Renal cortical epithelial cell (primary cell): ENCODE measurements around the gene CDH4. TPM values are rescaled to one million over a fixed set of nuclear protein-coding genes. Genes with fewer than 3 reads are reported as not detected.
A peak's percentile ranks its signal among the peaks of the same experiment; 100 is the strongest.

Source experiments
- DNase-seq: peaks from one replicate; pipeline ENCODE4 v3.0.0-alpha.2; 2011; ENCODE audit warnings: low read depth
- total RNA-seq: library from RNA; depleted of rRNA; stranded (reverse); fragments of >200 nt; gene quantifications from 2 replicates; pipeline ENCODE4 v1.2.3, GENCODE V29; 2014

The CDH4 gene
- total RNA-seq, 1 donor from 2014 or later = 6.4 TPM

DNA sequence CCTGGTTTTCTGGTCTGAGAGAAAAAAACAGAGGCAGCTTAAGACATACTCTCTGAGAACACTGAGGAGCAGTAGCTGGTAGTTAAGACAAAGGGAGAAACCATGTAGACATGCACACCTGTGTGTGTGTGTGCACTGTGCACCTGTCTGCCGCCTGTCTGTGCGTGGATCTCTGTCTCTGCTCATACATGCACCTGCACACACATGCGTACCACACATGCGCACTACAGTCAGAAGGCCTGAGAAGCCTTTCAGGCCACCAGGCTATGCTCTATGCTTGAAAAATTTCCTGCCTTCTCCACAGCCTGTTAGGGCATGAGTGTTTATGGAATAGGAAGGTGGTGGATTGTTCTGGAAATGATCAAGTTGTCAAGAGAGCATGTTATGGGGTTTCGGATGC, 103.5 kb downstream of the CDH4 start:
- no peak for DNase-seq

DNA sequence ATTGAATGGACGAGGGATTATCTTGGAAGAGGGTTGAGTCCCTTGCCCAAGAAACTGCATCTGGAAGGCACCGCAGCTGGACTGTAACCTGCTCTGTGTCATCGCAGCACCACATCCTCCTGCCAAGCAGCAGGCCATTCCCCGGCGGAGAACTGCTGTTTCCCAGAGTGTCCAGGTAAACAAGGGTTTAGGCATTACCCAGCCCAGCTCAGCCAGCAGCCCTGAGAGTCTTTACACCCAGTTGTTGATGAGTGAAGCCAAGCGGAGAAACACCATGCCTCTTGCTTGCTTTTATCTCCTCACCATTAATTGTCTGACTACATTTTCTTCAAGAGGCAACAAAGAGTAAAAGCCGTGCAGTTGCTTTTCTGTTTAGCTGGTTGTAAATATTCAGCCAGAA, 104.1 kb downstream of the CDH4 start:
- DNase-seq = peak; percentile 38

DNA sequence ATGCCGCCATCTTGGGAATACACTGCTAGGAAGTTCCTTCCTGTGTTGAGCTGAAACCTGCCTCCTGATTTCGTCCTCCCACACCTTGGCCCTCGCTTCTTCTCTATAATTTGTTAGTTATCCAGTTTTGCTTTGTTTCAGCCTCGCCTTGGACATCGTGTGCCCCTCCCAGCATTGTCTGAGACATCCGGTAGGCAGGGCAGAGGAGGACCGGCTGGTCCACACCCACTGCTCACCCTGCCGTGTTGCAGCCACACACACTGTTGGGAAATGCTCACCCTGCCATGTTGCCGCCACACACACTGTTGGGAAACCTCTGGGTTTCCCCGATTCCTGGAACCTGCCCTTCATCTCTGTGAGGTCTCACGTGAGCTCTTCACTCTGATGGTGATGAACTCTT, 105.1 kb downstream of the CDH4 start:
- DNase-seq = no peak

DNA sequence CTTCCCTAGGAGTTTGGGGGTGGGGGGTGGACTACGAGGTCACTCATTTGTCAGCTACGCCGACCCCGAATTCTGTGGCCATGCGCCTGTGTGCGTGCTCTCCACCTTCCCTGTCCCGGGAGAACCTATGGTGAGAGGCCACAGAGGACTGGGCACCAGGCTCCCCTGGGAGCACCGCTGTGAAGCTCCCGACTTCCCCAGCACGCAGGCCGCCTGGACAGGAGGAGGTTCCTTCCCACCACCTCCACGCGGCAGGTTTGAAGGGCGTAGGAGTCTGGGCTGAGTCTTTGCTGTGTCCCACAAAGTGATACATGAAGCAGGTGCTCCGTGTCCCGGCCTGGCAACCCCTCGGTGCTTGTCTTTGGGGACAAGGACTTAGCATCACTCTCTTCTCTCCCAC, 107.2 kb downstream of the CDH4 start:
- DNase-seq = no peak

DNA sequence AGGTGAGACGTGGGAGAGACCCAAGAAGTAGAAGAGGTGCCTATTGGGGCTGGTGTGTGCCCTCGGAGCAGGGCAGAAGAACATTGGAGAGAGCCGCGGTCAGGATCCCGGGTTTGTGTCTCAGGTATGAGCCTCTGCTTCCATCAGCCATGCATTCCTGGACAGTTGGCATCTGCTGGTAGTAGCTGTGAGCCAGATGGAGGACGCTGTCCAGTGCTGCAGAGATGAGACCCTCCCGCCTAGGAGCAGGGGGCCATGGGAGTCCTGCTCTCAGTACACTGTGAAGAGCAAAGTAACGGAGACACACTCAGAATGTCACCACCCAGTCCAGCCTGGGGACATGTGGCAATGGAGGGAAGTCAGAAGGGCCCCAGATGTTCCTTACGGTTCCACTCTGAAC, 108.2 kb downstream of the CDH4 start:
- no peak for DNase-seq

DNA sequence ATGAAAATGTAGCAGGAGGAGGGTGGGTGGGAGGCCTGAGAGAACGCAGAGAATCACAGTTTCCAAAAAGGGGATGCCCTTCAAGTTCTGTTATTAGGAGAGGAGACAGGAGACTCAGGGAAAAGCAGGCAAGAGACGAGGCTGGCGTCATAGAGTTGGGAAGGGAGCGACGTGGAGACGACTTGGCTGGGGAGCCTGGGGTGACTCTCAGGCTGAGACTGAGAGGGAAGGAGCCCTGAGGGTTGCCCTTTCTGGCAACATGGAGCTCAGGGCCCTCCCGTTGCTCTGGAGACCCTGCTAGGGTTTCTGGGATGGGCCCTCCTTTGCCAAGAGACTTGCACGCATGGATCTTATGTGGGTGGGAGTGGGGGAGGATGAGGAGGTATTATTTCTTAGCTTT, 108.9 kb downstream of the CDH4 start:
- no peak for DNase-seq

DNA sequence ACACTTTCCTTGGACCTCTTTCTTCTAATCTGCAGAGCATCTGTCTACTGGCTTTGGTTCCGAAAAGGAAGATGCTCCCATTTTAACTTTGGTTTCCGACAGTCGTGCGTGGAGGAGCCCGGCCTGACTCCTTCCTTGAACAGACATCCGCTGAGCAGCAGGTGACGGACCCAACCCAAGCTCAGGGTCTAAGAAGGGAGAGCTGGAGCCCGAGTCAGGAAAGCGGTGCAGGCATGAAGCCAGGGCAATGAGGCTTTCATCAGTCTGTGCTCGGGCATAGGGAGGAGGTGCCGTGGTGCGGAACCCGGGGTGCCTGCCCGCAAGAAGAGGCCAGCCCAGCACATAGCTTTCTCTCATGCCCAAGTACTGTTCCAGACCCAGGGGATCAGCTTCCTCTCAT, 109.4 kb downstream of the CDH4 start:
- DNase-seq = no peak

DNA sequence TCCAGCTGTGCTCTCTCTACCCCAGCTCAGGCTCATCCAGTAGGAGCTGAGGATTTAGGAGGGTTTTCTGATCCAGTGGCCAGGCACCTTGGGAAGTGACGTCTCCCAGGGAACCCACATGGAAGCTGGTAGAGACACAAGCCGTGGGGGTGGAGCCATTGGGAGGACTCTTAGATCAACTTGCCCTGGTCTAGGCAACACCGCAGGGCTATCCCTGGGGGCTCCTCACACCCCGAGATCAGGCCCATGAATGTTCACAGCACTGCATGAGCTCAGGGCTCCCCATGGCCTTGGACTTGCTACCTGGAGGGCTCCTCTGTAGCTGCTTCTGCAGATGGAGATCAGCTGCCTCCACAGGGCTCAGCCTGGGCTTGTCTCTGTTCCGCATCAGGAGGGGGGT, 112.1 kb downstream of the CDH4 start:
- DNase-seq = no peak

DNA sequence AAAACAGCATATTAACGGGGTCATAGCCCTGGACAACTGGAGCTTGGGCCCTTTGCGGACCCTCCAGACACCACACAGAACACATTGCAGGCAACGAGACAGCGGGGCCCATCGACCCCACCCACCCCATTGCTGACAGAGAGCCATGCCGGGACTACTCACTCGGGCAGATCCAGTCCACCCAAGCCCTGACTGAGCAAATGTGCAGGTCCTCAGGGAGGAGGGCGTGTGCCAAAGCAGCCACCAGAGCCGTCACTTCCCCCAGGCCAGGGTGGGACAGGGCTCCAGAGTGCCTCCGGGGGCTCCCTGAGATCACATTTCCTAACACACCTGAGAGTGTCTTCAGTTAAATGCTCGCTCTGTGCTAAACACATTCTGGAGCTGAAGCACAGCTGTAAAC, 114.9 kb downstream of the CDH4 start:
- no peak for DNase-seq

DNA sequence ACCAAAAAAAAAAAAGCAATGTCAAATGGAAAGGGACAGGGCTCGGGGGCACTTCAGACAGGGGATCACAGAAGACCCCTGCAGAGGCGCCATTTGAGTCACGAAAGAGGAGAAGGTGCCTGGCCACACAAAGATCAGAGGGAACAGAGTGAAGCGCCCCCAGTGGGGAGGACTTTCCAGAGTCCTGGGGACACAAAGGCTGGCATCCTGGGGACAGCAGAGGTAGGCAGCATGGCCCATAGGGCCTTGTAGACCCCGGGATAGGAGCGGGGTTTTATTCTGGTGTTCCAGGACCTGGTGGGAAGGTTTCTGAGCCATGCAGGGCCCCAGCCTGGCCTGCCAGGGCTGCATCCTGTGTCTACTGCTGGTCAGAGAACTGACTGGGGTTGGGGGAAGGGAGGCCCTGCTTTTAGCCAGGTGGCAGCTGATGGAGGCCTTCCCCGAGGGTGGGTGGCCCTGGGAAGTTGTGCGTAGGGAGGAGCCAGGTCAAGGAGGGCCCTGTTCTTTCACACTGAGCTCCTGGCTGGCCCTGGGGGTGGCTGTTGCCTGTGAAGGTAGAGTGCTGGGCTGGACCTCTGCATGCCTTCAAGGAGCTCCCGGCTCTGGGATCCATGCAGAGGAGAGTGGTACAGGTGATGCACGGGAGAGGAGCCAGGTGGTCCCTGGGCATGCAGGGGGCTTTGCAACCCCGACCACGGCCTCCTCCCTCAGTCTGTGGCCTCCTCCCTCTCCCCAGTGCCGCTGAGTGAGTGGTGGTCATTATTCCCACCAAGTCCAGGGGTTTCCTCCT, 117.9 kb downstream of the CDH4 start:
- no peak for DNase-seq

DNA sequence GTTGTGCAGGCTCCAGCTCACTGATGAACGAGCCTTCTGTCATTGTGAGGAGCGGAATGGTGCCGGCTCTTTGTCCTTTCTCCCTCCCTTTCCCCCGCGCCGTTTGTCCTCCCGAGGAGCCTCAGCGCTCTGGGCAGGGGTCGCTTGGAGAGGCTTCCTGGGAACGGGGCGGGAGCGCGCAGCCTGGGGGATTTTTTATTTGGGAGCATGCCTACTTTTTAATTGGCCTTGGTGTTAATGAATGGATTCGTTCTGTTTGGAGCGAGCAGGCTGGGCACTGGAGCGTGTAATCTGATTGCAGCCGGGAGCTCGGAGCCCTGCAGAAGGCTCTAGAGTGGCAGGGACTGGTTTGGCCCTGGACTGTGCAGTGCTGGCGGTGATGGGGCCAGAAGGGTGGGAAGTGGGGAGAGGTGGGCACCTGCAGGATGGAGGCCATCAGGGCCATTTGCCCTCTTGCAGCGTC, 118.8 kb downstream of the CDH4 start:
- DNase-seq = peak; percentile 12

DNA sequence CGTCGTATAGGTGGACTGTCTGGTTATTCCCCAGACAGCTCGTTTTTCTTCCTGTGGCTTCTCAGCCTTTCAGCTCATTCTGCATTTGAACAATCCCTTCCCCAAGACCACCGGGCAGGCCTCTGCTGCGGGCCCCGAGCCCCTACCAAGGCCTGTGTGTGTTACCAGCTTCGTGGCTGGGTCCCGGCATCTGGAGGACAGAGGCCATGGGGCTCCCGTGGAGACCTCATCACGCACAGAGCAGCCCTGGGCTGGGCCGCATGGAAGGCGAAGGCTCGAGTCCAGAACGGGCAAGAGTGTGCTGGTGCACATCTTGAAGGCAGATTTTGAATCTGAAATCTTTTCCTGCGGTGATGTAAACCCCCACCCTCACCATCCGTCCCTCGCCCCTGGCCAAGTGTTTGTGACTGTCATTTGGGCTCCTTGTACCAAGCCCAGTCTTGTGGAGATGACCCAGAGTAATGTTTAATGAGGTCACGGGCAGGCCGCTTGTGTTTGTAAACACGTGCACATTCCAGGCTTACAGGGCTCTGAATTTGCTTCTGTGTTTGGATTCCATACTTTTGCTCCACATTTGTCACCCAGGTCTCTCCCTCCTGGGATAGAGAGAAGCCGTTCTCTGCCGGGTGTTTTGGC, 119.6 kb downstream of the CDH4 start:
- DNase-seq = no peak

DNA sequence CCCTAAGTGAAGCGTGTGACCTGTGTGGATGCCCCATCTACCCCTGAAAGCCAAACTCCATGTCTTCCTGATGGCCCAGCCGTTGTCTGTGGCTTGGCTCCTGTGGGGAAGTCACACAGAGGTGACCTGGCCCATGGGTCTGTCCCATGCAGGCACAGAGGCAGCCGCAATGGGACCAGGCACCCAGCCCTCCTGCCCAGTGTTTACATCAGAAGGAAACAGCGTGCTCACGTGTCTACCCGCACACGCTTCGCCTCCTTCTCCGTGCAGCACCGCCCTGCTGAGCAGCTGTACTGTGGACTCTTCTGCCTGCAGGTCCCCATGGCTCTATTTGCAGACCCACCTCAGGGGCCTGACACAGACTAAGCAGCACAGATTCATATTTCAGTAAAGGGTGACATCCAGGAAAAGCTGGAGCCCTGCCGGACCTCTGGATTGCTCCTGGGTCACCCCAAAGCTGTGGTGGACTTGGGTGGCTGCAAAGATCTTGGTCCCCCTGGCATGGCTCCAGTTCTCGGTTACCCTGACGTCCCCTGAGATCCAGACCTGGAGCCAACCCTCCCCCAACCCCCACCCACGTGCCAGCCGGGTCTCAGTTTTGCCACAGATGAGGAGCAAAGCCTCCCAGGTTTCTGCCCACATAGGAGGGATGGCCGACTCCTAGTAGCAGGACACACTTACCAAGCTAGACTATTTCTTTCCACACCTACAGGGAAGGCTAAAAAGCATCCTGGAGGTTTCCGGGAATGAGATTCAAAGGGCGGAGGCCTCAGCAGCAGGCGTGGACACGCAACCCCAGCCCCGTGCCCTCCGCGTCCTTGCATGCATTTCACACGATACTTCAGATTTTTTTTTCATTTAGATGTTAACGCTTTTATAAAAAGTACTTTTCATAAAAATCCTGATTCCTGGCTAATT, 120.3 kb downstream of the CDH4 start:
- no peak for DNase-seq

DNA sequence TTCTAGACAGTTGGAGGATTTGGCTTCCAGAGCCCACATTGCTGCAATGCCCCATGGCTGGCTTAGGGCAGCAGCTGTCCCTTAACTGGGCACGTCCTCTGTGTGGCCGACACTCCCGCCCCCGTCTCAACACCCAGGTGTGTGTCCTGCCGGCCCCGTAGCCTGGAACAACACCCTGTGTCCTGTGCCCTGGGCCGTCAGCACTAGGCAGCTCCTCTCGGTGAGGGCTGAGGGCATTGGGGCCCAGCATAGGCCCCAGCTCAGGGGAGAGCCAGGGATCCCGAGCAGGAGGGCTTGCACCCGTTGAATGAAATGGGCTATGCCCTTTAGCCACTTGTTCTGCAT, 121.0 kb downstream of the CDH4 start:
- DNase-seq = no peak

DNA sequence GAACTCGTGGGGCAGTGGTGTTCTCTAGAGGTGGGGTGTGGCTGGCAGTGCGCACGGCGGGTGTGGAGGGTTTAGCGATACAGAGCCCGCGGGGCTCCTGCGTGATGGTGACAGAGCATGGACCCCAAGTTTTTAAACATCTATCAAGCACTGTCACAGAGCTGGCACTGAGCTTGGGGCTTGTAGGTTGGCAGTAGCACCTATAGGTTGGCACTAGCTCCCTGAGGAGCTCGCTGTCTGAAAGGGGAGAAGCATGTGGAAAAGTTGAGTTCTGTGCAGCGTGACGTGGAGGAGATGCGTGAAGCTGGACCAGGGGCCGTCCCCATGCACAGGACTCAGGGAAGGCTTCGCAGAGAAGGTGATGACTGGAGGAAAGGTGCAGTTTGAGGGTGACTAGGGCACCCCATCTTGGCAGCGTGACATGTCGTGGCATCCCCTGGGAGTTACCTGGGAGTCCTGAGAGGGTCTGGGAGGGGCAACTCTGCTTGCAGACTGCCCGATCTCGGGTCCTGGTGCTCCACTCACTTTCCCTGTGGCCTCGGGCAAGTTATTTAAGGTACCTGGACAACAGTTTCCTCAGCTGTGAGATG, 122.0 kb downstream of the CDH4 start:
- no peak for DNase-seq

DNA sequence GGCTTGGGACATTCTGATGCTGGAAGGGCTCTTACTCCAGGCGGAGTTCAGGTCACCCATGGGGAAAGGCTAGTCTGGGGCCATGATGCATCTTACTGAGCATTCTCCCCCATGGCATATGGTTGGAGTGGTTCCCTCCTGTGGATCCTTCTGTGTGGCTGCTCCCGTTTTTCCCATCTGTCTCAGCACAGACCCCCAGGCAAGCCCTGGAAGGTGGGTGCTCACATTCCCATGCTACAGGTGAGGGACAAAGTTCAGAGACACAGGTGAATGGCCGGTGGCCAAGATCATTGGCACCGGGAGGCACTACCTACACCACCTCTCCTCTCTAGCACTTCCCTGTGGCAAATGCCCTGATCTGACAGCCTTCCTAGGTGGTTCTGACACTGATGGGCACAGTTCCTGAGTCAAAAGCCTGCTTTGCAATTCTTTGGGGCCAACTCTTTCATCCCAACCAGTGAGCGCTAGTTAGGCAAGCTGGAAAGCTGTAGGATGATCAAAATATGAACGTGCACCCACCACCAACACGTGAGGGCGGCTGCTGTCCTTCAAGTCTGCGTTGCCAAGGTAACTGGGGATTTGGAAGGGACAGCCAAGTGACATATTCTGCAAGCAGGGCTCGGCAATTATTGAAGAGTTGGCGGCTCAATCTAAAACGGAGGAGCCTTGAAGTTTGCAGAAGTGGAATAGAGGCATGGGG, 124.6 kb downstream of the CDH4 start:
- no peak for DNase-seq

DNA sequence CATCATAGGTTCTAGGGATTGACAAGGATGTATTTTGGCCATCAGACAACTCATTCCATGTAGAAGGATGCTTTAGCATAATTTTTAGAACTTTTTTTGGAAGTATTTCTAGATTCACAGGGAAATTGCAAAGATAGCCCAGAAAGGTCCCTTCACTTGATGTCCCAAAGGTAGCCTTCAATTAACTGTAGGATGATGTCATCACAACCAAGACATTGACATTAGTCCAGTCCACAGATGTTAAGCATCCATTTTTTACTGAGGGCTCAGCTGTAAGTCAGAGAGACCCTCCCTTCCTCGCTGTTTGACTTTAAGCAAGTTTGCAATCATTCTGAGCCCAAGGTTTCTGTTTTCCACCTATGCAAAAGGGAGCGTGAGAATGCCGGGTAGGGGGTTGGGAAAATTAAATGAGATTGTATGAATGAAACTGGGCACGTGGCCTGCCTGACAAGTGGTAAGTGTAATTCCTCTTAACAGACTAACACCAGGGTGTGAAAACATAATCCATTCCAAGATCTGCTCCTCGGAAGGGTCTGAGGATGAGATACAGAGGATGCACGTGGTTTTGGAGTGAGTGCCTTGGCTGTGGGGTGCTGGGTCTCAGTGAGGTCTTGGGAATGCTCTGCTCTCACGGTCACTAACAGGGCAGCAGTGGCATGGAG, 126.8 kb downstream of the CDH4 start:
- DNase-seq = no peak

DNA sequence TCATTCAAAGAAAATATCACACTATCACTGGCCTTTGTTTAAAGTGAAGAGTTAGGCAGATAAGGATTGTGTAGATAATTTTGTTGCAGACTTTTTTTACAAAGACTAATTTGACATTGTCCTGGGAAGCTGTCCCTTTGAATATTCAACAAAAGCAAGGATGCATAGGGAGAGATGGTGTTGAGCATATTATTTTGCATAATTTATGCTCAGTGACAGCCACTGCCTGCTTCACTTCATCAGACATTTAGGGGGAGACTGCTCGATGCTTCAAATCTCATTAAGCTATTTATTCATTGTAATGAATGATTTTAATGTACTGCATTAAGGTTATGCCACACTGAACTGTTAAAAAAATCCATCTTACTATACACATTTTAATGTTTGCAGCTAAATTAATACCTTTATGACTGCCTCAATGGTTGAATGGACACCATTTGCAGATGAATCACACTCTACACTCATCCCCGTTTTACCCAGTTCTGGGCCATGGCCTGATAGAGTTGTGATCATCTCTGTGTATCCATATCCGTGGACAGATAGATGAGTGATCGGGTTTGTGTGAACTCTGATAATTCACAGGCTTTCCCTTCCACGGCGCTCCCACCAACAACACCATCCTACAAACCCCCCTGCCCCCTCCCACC, 128.0 kb downstream of the CDH4 start:
- no peak for DNase-seq

DNA sequence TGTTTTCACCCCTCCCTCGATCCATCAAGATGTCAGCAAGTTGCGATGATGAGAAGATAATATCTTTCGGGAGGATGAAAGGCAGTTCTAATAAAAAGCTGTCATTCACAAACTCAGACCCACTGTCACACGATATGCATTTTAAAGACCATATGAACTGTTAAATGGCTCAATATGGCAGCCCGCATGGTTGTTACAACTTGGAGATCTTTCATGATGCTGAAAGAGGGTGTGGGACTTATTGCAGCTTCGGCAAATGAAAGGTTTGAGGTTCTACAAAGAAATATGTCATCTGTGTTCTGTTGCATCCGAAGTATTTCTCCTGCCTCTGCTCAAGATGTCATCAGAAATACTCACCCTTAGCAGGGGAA, 128.5 kb downstream of the CDH4 start:
- no peak for DNase-seq

DNA sequence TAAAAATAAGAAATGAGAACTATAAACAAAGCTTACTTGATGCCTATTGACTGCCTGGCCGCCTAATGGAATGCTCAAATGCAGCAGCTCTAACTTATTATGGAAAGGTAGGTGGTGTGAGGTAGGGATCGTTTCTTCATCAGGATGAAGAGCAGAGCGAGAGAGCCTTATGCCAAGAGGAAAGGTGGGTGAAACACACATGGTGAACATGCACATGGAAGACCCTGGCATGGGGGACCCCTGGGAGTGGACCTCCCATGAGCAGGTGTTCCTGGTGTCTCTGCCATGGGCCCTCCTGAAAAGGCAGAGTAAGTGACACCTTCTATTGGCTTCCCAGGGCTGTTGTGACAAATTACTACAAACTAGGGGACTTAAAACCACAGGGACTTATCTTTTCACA, 130.1 kb downstream of the CDH4 start:
- DNase-seq = no peak

DNA sequence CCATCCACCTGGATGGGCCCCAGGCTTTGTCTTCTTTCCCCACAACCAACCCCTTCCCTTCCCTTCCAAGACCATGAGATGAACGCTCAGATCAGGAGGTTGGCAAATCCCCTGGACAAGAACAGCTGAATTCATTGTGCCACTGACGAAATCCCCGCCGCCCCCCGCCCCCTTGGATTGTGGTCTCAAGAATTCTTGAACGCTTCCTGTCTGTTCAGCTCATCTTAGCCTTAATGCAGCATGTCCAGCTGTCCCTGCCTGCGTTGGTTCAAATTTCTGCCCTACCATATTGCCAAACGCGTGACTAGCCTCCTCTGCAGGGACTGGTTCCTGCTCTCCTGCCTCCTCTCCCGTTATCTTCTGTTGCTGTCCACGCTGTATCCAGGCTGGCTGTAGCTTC, 133.2 kb downstream of the CDH4 start:
- no peak for DNase-seq
